ENCODE results near the gene DSG4. TPM values are rescaled to one million over a fixed set of nuclear protein-coding genes. Genes with fewer than 3 reads are reported as not detected.
"Not testable (repeated sequence)": the region's sequence is repeated elsewhere in the genome, so short reads cannot be mapped to it uniquely, and the experiment has no call there.

Gene DSG4
- polyA plus RNA-seq, 3 donors = not detected

DNA sequence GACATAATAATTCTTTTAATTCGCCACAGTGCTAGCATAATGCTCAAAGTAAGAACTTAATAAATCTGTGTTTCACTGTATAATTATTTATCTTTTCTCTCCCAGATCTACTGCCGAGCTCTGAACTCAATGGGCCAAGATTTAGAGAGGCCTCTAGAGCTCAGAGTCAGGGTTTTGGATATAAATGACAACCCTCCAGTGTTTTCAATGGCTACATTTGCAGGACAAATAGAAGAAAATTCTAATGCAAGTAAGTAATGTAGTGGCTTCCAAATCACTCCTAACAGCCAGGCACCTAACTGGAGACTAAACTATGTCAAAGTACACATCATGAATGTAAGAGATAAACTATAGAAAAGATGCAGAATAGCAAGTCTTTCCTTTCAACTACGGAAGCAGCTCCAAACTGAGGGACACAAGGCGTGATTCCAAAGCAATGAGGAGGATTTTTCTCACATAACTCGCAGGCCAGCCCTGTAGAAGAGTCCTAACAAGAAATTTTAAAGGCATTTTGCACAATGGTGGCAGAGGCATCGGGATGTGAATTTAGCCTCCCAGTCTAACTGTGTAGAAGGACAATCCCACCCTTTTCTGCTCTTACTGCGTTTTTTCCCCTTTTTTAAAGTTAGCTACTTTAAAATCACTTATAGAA, 46.7 kb upstream of the DSG4 start:
- no peak overlapping the region for H2AFZ ChIP-seq (ENCODE audit: insufficient read depth, low read depth, low read length, poor library complexity, severe bottlenecking)
- Mint-ChIP-seq H3K4me1 (no peaks in the 10 kb centered on the region), H3K4me3 (no peak overlapping the region), H3K27me3 (ENCODE audit: low read depth in 3 of 3) (no peaks in the 10 kb centered on the region), H3K9me3 (no peaks in the 10 kb centered on the region), H3K36me3 (no peaks in the 10 kb centered on the region), H3K27ac (no peak overlapping the region)
- H4K20me1 ChIP-seq (ENCODE audit: insufficient read depth, low read length) = no peaks in the 10 kb centered on the region
- TF ChIP-seq, protein P1, sequence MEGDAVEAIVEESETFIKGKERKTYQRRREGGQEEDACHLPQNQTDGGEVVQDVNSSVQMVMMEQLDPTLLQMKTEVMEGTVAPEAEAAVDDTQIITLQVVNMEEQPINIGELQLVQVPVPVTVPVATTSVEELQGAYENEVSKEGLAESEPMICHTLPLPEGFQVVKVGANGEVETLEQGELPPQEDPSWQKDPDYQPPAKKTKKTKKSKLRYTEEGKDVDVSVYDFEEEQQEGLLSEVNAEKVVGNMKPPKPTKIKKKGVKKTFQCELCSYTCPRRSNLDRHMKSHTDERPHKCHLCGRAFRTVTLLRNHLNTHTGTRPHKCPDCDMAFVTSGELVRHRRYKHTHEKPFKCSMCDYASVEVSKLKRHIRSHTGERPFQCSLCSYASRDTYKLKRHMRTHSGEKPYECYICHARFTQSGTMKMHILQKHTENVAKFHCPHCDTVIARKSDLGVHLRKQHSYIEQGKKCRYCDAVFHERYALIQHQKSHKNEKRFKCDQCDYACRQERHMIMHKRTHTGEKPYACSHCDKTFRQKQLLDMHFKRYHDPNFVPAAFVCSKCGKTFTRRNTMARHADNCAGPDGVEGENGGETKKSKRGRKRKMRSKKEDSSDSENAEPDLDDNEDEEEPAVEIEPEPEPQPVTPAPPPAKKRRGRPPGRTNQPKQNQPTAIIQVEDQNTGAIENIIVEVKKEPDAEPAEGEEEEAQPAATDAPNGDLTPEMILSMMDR (IDR thresholded peaks at IDR 0.05) = no peak
- intact Hi-C loops (cut with micrococcal nuclease) = loop anchor here in 1 of 2 donors (10.0 kb wide), 1 partner anchor 75 kb away; no protein-coding TSS in a partner anchor
- no peaks in the 10 kb centered on the region for H3K79me2 ChIP-seq (ENCODE audit: insufficient read depth, low read length)
- no peak overlapping the region for H3K27ac ChIP-seq (ENCODE audit: low read depth in 1 of 2, low read length in 2 of 2)
- H3K4me1 ChIP-seq (ENCODE audit: control insufficient read depth in 1 of 2, insufficient read depth in 2 of 2, low read length in 2 of 2) = no peaks in the 10 kb centered on the region
- H3K9ac ChIP-seq (ENCODE audit: insufficient read depth, low read length, poor library complexity, severe bottlenecking) = no peak overlapping the region
- H3K9me3 ChIP-seq (replicated peaks in 1 of 2; ENCODE audit: control insufficient read depth in 1 of 2, insufficient read depth in 1 of 2, low read length in 2 of 2) = no peaks in the 10 kb centered on the region
- no peak overlapping the region for H3K4me3 ChIP-seq (replicated peaks in 1 of 3; ENCODE audit: low read depth in 2 of 3, low read length in 3 of 3)
- 75% methylated on average over 1 of the region's 7 CpGs for WGBS (ENCODE audit: insufficient coverage)
- DNase-seq = no peak
- H3K36me3 ChIP-seq (replicated peaks in 1 of 2; ENCODE audit: control insufficient read depth in 1 of 2, insufficient read depth in 2 of 2, low read length in 2 of 2) = no peaks in the 10 kb centered on the region
- no peak overlapping the region for H3K4me2 ChIP-seq (replicated peaks; ENCODE audit: extremely low read depth, low read length, poor library complexity, severe bottlenecking)
- H3K27me3 ChIP-seq (ENCODE audit: control insufficient read depth in 2 of 2, insufficient read depth in 2 of 2, low read length in 2 of 2) = no peaks in the 10 kb centered on the region

DNA sequence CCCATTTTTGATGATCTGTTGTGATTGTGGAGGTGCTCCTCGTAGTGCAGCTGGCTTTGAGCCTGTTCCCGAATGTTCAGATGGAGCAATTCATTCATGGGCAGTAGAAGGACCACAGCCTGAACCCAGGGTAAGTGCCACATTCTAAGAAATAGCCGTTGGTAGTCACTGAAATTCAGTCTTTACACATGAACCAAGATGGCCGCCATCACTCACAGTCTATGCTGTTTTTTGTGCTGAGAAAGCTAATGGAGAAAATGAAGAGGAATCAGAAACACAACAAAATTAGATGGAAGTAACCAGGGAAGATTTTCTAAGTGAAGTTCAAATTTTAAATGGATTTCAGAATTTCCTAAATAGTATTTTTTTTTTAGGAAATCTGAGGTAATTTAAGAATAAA, 33.1 kb upstream of the DSG4 start:
- TF ChIP-seq, protein P1 (IDR thresholded peaks at IDR 0.05) = no peak
- Histone ChIP-seq H3K27ac (ENCODE audit: low read depth in 1 of 2, low read length in 2 of 2) (no peak overlapping the region), H3K4me3 (replicated peaks in 1 of 3; ENCODE audit: low read depth in 2 of 3, low read length in 3 of 3) (no peak overlapping the region), H3K27me3 (ENCODE audit: control insufficient read depth in 2 of 2, insufficient read depth in 2 of 2, low read length in 2 of 2) (no peaks in the 10 kb centered on the region), H3K4me2 (replicated peaks; ENCODE audit: extremely low read depth, low read length, poor library complexity, severe bottlenecking) (no peak overlapping the region), H3K36me3 (replicated peaks in 1 of 2; ENCODE audit: control insufficient read depth in 1 of 2, insufficient read depth in 2 of 2, low read length in 2 of 2) (no peaks in the 10 kb centered on the region), H4K20me1 (ENCODE audit: insufficient read depth, low read length) (no peaks in the 10 kb centered on the region), H3K79me2 (ENCODE audit: insufficient read depth, low read length) (no peaks in the 10 kb centered on the region), H3K9me3 (replicated peaks in 1 of 2; ENCODE audit: control insufficient read depth in 1 of 2, insufficient read depth in 1 of 2, low read length in 2 of 2) (no peaks in the 10 kb centered on the region), H3K9ac (ENCODE audit: insufficient read depth, low read length, poor library complexity, severe bottlenecking) (no peak overlapping the region), H3K4me1 (ENCODE audit: control insufficient read depth in 1 of 2, insufficient read depth in 2 of 2, low read length in 2 of 2) (no peaks in the 10 kb centered on the region), H2AFZ (ENCODE audit: insufficient read depth, low read depth, low read length, poor library complexity, severe bottlenecking) (no peak overlapping the region)
- peaks cover 0 to 2% (median 0%) of the 10 kb centered on the region in 7 donors for H3K9me3 Mint-ChIP-seq
- no peaks in the 10 kb centered on the region for H3K4me1 Mint-ChIP-seq
- H3K27ac Mint-ChIP-seq = no peak overlapping the region
- H3K4me3 Mint-ChIP-seq = no peak overlapping the region
- no peak for DNase-seq
- WGBS (ENCODE audit: insufficient coverage) = 100% methylated on average over 1 of the region's 4 CpGs
- no peaks in the 10 kb centered on the region for H3K36me3 Mint-ChIP-seq
- intact Hi-C loops (cut with micrococcal nuclease) = no loop called here
- peaks cover 0 to 1% (median 0%) of the 10 kb centered on the region in 3 donors for H3K27me3 Mint-ChIP-seq (ENCODE audit: low read depth in 3 of 3)

DNA sequence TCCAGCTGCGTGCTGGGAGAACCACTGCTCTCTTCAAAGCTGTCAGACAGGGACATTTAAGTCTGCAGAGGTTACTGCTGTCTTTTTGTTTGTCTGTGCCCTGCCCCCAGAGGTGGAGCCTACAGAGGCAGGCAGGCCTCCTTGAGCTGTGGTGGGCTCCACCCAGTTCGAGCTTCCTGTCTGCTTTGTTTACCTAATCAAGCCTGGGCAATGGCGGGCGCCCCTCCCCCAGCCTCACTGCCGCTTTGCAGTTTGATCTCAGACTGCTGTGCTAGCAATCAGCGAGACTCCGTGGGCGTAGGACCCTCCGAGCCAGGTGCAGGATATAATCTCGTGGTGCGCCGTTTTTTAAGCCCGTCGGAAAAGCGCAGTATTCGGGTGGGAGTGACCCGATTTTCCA, 23.2 kb upstream of the DSG4 start:
- intact Hi-C loops (cut with micrococcal nuclease) = not testable (repeated sequence)

More for the DNA sequence above, 23.2 kb upstream of the DSG4 start:
- not testable (repeated sequence) for H3K36me3 ChIP-seq (replicated peaks in 1 of 2; ENCODE audit: control insufficient read depth in 1 of 2, insufficient read depth in 2 of 2, low read length in 2 of 2); H3K27me3 Mint-ChIP-seq (ENCODE audit: low read depth in 3 of 3); H3K4me3 Mint-ChIP-seq; DNase-seq; H3K4me1 ChIP-seq (ENCODE audit: control insufficient read depth in 1 of 2, insufficient read depth in 2 of 2, low read length in 2 of 2); H3K4me1 Mint-ChIP-seq; H3K27me3 ChIP-seq (ENCODE audit: control insufficient read depth in 2 of 2, insufficient read depth in 2 of 2, low read length in 2 of 2); H3K27ac ChIP-seq (ENCODE audit: low read depth in 1 of 2, low read length in 2 of 2); H3K79me2 ChIP-seq (ENCODE audit: insufficient read depth, low read length); H3K9ac ChIP-seq (ENCODE audit: insufficient read depth, low read length, poor library complexity, severe bottlenecking); H3K36me3 Mint-ChIP-seq; H3K4me3 ChIP-seq (replicated peaks in 1 of 3; ENCODE audit: low read depth in 2 of 3, low read length in 3 of 3); H3K27ac Mint-ChIP-seq; H3K4me2 ChIP-seq (replicated peaks; ENCODE audit: extremely low read depth, low read length, poor library complexity, severe bottlenecking); H4K20me1 ChIP-seq (ENCODE audit: insufficient read depth, low read length); H2AFZ ChIP-seq (ENCODE audit: insufficient read depth, low read depth, low read length, poor library complexity, severe bottlenecking)
- peaks cover 2 to 14% (median 4%) of the 10 kb centered on the region in 7 donors for H3K9me3 Mint-ChIP-seq
- peaks cover 7 to 11% of the 10 kb centered on the region in 2 donors for H3K9me3 ChIP-seq (replicated peaks in 1 of 2; ENCODE audit: control insufficient read depth in 1 of 2, insufficient read depth in 1 of 2, low read length in 2 of 2)
- WGBS (ENCODE audit: insufficient coverage) = no CpG with 5 or more reads among the region's 17 CpGs

All from CD14-positive monocyte (primary cell).